HepG2 (cell line): ENCODE results near the gene SIGLEC14. TPM values are rescaled to one million over a fixed set of nuclear protein-coding genes. Genes with fewer than 3 reads are reported as not detected.

ENCODE experiments used
- ADNP ChIP-seq: sonication (generic); formaldehyde crosslinking; IDR thresholded peaks from 2 replicates; pipeline ENCODE4 v1.4.0; 2020; ENCODE audit warnings: missing genetic modification reagents
- ATF4 ChIP-seq, 2 experiments: fragments of 450-650 bp in 1 of 2; sonication (generic) in 1 of 2; formaldehyde crosslinking; IDR thresholded peaks; 2 replicates each; pipeline versions ENCODE4 v1.5.0 to v1.8.0; 2020 to 2022; ENCODE audit warnings: mild to moderate bottlenecking in 1 of 2, missing genetic modification reagents in 1 of 2
- CENPBD1 ChIP-seq: sonication (generic); formaldehyde crosslinking; IDR thresholded peaks from 2 replicates; pipeline ENCODE4 v1.8.0; 2022; ENCODE audit warnings: missing genetic modification reagents, low read depth, mild to moderate bottlenecking, borderline replicate concordance
- GLMP ChIP-seq: sonication (generic); formaldehyde crosslinking; IDR thresholded peaks from 2 replicates; pipeline ENCODE4 v1.9.0; 2021; ENCODE audit warnings: missing genetic modification reagents, mild to moderate bottlenecking, borderline replicate concordance
- HES4 ChIP-seq: sonication (generic); formaldehyde crosslinking; IDR thresholded peaks from 2 replicates; pipeline ENCODE4 v1.9.0; 2021; ENCODE audit warnings: mild to moderate bottlenecking, missing genetic modification reagents, borderline replicate concordance
- KDM5B ChIP-seq: sonication (generic); formaldehyde crosslinking; IDR thresholded peaks from 2 replicates; pipeline ENCODE4 v1.4.0; 2020; ENCODE audit warnings: missing genetic modification reagents, mild to moderate bottlenecking, borderline replicate concordance
- SAFB2 ChIP-seq: sonication (generic); formaldehyde crosslinking; IDR thresholded peaks from 2 replicates; pipeline ENCODE4 v1.5.1; 2020; ENCODE audit warnings: missing genetic modification reagents, low read depth, mild to moderate bottlenecking, borderline replicate concordance
- SMYD3 ChIP-seq: sonication (generic); formaldehyde crosslinking; IDR thresholded peaks from 2 replicates; pipeline ENCODE4 v1.8.1; 2023; ENCODE audit warnings: mild to moderate bottlenecking, missing genetic modification reagents
- TIGD3 ChIP-seq: sonication (generic); formaldehyde crosslinking; IDR thresholded peaks from 2 replicates; pipeline ENCODE4 v1.5.1; 2020; ENCODE audit warnings: mild to moderate bottlenecking, missing genetic modification reagents, borderline replicate concordance
- ZBTB38 ChIP-seq: sonication (generic); formaldehyde crosslinking; IDR thresholded peaks from 2 replicates; pipeline ENCODE4 v1.5.1; 2020; ENCODE audit warnings: mild to moderate bottlenecking, missing genetic modification reagents
- ZNF329 ChIP-seq: sonication (generic); formaldehyde crosslinking; IDR thresholded peaks from 2 replicates; pipeline ENCODE4 v1.9.0; 2021; ENCODE audit warnings: low read depth, mild to moderate bottlenecking, missing genetic modification reagents
- ZNF609 ChIP-seq: sonication (generic); formaldehyde crosslinking; IDR thresholded peaks from 2 replicates; pipeline ENCODE4 v1.4.0; 2020; ENCODE audit warnings: mild to moderate bottlenecking, missing genetic modification reagents, borderline replicate concordance
- ZNF644 ChIP-seq: IDR thresholded peaks from 2 replicates; pipeline ENCODE4 v1.6.1; 2016; ENCODE audit warnings: low read depth
- ZNF879 ChIP-seq: sonication (generic); formaldehyde crosslinking; IDR thresholded peaks from 2 replicates; pipeline ENCODE4 v1.8.1; 2023; ENCODE audit warnings: missing genetic modification reagents
- ZSCAN21 ChIP-seq: sonication (generic); formaldehyde crosslinking; IDR thresholded peaks from 2 replicates; pipeline ENCODE4 v1.8.0; 2022; ENCODE audit warnings: mild to moderate bottlenecking, missing genetic modification reagents, moderate library complexity, borderline replicate concordance
- polyA plus RNA-seq, 8 experiments: library from polyadenylated mRNA; depleted of rRNA in 3 of 8; stranded (reverse) in 7 of 8; unstranded in 1 of 8; fragments of >200 nt; fragmentation: Illumina TruSeq in 4 of 8; extraction: Trizol in 4 of 8; gene quantifications; 2 replicates each; pipeline versions ENCODE4 v1.2.1 to v1.2.3, GENCODE V29; 2011 to 2016; ENCODE audit warnings: low read depth in 4 of 8, missing spikeins in 1 of 8, mixed read lengths in 1 of 8; ENCODE audit not compliant: insufficient read depth in 1 of 8
- total RNA-seq, 5 experiments: library from RNA; depleted of rRNA; stranded (reverse); fragments of >200 nt; fragmentation: Illumina TruSeq; extraction: Trizol; gene quantifications; 2 replicates each; pipeline ENCODE4 v1.2.3, GENCODE V29; 2016; ENCODE audit warnings: low read depth in 1 of 5

The SIGLEC14 gene
- total and polyA plus RNA-seq, 2 of the 13 experiments (the other 11 are each of a cell fraction or from before 2014, with no cell fraction given) = 0.05 to 0.09 TPM

GRCh38 chr19:51690454-51691073, 43.9 kb upstream of the SIGLEC14 start (continued):
- TF ChIP-seq ZNF644 (CRISPR knock-in tag) (no peak), ZNF879 (CRISPR knock-in tag) (no peak), ADNP (CRISPR knock-in tag) (no peak), SMYD3 (CRISPR knock-in tag) (no peak), GLMP (CRISPR knock-in tag) (no peak), ZSCAN21 (no peak), ZBTB38 (CRISPR knock-in tag) (no peak), ATF4 (CRISPR knock-in tag; IDR thresholded peaks at IDR 0.05) (no peak), SAFB2 (CRISPR knock-in tag) (no peak), TIGD3 (no peak), HES4 (CRISPR knock-in tag) (no peak), ZNF609 (CRISPR knock-in tag) (no peak), CENPBD1 (CRISPR knock-in tag) (no peak), KDM5B (no peak), ZNF329 (no peak)
